ENCODE results near the gene NDUFV3.
A peak's percentile ranks its signal among the peaks of the same experiment; 100 is the strongest.
"Not testable (repeated sequence)": the region's sequence is repeated elsewhere in the genome, so short reads cannot be mapped to it uniquely, and the experiment has no call there.

Gene NDUFV3

GRCh38 chr21:42923553-42924432 lies 30.7 kb downstream of the NDUFV3 start:
- TF ChIP-seq EZH2 (IDR thresholded peaks at IDR 0.05) = no peak
- TF ChIP-seq FOXP2 (optimal IDR thresholded peaks at IDR 0.05; ENCODE audit: control extremely low read depth, extremely low read length, insufficient read depth) = no peak
- peak; percentile 72 for TF ChIP-seq POLR2AphosphoS5 (IDR thresholded peaks at IDR 0.05; ENCODE audit: borderline replicate concordance, low read depth, low read length)
- Histone ChIP-seq H3K27ac (peak overlapping the region; percentile 83), H3K4me3 (peak overlapping the region; percentile 63), H3K9ac (ENCODE audit: insufficient read length) (peak overlapping the region; percentile 76), H3K9me3 (ENCODE audit: low read depth, low read length) (no peaks in the 10 kb centered on the region), H3K36me3 (ENCODE audit: insufficient read depth, low read length) (no peaks in the 10 kb centered on the region)
- DNase-seq (ENCODE audit: low read depth, low spot score) = peak; percentile 95

GRCh38 chr21:42924433-42924751 lies 31.3 kb downstream of the NDUFV3 start:
- Histone ChIP-seq H3K9ac (ENCODE audit: insufficient read length) (peak overlapping the region; percentile 59), H3K27ac (peak overlapping the region; percentile 83), H3K36me3 (ENCODE audit: insufficient read depth, low read length) (no peaks in the 10 kb centered on the region), H3K4me3 (peak overlapping the region; percentile 63), H3K9me3 (ENCODE audit: low read depth, low read length) (no peaks in the 10 kb centered on the region)
- TF ChIP-seq FOXP2 (optimal IDR thresholded peaks at IDR 0.05; ENCODE audit: control extremely low read depth, extremely low read length, insufficient read depth) (no peak), EZH2 (IDR thresholded peaks at IDR 0.05) (no peak), POLR2AphosphoS5 (IDR thresholded peaks at IDR 0.05; ENCODE audit: borderline replicate concordance, low read depth, low read length) (no peak)
- no peak for DNase-seq (ENCODE audit: low read depth, low spot score)

- no peak for DNase-seq (ENCODE audit: low read depth, low spot score)
- TF ChIP-seq EZH2 (IDR thresholded peaks at IDR 0.05) (no peak), POLR2AphosphoS5 (IDR thresholded peaks at IDR 0.05; ENCODE audit: borderline replicate concordance, low read depth, low read length) (no peak), FOXP2 (optimal IDR thresholded peaks at IDR 0.05; ENCODE audit: control extremely low read depth, extremely low read length, insufficient read depth) (no peak)
- no peaks in the 10 kb centered on the region for H3K9me3 ChIP-seq (ENCODE audit: low read depth, low read length)
- no peaks in the 10 kb centered on the region for H3K36me3 ChIP-seq (ENCODE audit: insufficient read depth, low read length)
- H3K27ac ChIP-seq = peak within 1 kb of the TSS; percentile 83
- peak within 1 kb of the TSS; percentile 59 for H3K9ac ChIP-seq (ENCODE audit: insufficient read length)
- peak within 1 kb of the TSS; percentile 63 for H3K4me3 ChIP-seq
Observed at GRCh38 chr21:42925114-42925926, 32.2 kb downstream of the NDUFV3 start, which contains the start of gene ERVH48-1. Gene ERVH48-1, minus strand, starts transcription at chr21:42925630. Its CDS starts 6,624 bp downstream, at chr21:42919006.

- H3K9me3 ChIP-seq (ENCODE audit: low read depth, low read length); H3K4me3 ChIP-seq; H3K9ac ChIP-seq (ENCODE audit: insufficient read length); H3K36me3 ChIP-seq (ENCODE audit: insufficient read depth, low read length); DNase-seq (ENCODE audit: low read depth, low spot score); H3K27ac ChIP-seq: not testable (repeated sequence)
Observed at GRCh38 chr21:42927474-42928200, 34.5 kb downstream of the NDUFV3 start.

GRCh38 chr21:42929969-42930368 lies 36.9 kb downstream of the NDUFV3 start:
- Histone ChIP-seq H3K9ac (ENCODE audit: insufficient read length) (no peak overlapping the region), H3K27ac (no peak overlapping the region), H3K9me3 (ENCODE audit: low read depth, low read length) (no peaks in the 10 kb centered on the region), H3K4me3 (no peak overlapping the region), H3K36me3 (ENCODE audit: insufficient read depth, low read length) (no peaks in the 10 kb centered on the region)
- no peak for DNase-seq (ENCODE audit: low read depth, low spot score)
- no peak for TF ChIP-seq FOXP2 (optimal IDR thresholded peaks at IDR 0.05; ENCODE audit: control extremely low read depth, extremely low read length, insufficient read depth)
- TF ChIP-seq POLR2AphosphoS5 (IDR thresholded peaks at IDR 0.05; ENCODE audit: borderline replicate concordance, low read depth, low read length) = no peak
- TF ChIP-seq EZH2 (IDR thresholded peaks at IDR 0.05) = no peak

GRCh38 chr21:42931560-42932235 lies 38.6 kb downstream of the NDUFV3 start:
- H3K9ac ChIP-seq (ENCODE audit: insufficient read length) = no peak overlapping the region
- no peak for DNase-seq (ENCODE audit: low read depth, low spot score)
- no peak overlapping the region for H3K27ac ChIP-seq
- TF ChIP-seq FOXP2 (optimal IDR thresholded peaks at IDR 0.05; ENCODE audit: control extremely low read depth, extremely low read length, insufficient read depth) (no peak), POLR2AphosphoS5 (IDR thresholded peaks at IDR 0.05; ENCODE audit: borderline replicate concordance, low read depth, low read length) (no peak), EZH2 (IDR thresholded peaks at IDR 0.05) (no peak)
- no peak overlapping the region for H3K4me3 ChIP-seq
- H3K36me3 ChIP-seq (ENCODE audit: insufficient read depth, low read length) = no peaks in the 10 kb centered on the region
- H3K9me3 ChIP-seq (ENCODE audit: low read depth, low read length) = no peaks in the 10 kb centered on the region

- not testable (repeated sequence) for H3K27ac ChIP-seq; H3K9me3 ChIP-seq (ENCODE audit: low read depth, low read length); H3K4me3 ChIP-seq; DNase-seq (ENCODE audit: low read depth, low spot score); H3K36me3 ChIP-seq (ENCODE audit: insufficient read depth, low read length); H3K9ac ChIP-seq (ENCODE audit: insufficient read length)
Observed at GRCh38 chr21:42932378-42933136, 39.4 kb downstream of the NDUFV3 start.

- not testable (repeated sequence) for H3K27ac ChIP-seq; H3K9ac ChIP-seq (ENCODE audit: insufficient read length); DNase-seq (ENCODE audit: low read depth, low spot score)
Observed at GRCh38 chr21:42933137-42933970, 40.2 kb downstream of the NDUFV3 start.

GRCh38 chr21:42933973-42934372 lies 40.9 kb downstream of the NDUFV3 start:
- not testable (repeated sequence) for H3K4me3 ChIP-seq; H3K27ac ChIP-seq; H3K9me3 ChIP-seq (ENCODE audit: low read depth, low read length); H3K36me3 ChIP-seq (ENCODE audit: insufficient read depth, low read length); H3K9ac ChIP-seq (ENCODE audit: insufficient read length); DNase-seq (ENCODE audit: low read depth, low spot score)

More at GRCh38 chr21:42933137-42933970, 40.2 kb downstream of the NDUFV3 start:
- not testable (repeated sequence) for H3K36me3 ChIP-seq (ENCODE audit: insufficient read depth, low read length); H3K9me3 ChIP-seq (ENCODE audit: low read depth, low read length); H3K4me3 ChIP-seq

GRCh38 chr21:42936360-42936759 lies 43.3 kb downstream of the NDUFV3 start:
- not testable (repeated sequence) for H3K9ac ChIP-seq (ENCODE audit: insufficient read length); H3K4me3 ChIP-seq; H3K36me3 ChIP-seq (ENCODE audit: insufficient read depth, low read length); H3K27ac ChIP-seq; DNase-seq (ENCODE audit: low read depth, low spot score); H3K9me3 ChIP-seq (ENCODE audit: low read depth, low read length)

All from SK-N-MC (cell line).